NCI-H2227 (cell line): ENCODE results near the gene RUBCNL.

Experiments used
- DNase-seq: peaks from one replicate; lab custom pipeline; 2025; ENCODE audit not compliant: unreplicated experiment; lab: John Stamatoyannopoulos, UW

Gene RUBCNL

DNA sequence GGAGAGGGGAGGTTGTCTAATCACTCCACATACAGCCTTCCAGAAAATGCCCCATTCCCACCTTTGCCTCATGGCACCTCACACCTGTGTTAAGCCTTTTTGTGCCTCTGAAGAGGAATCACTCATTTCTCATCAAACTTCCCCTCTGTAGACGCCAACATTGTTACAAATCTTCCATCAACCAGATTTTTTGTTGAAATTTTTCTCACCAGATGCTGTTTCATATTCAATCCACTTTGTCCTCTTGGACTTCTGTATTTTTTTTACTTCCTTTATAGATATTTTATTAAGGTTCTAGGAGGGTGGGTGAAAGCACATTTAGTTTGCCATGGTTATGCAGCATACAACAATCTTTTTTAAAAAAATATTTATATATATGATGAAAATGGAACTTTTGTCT lies 74.0 kb downstream of the RUBCNL start:
- no peak for DNase-seq

- DNase-seq, result no peak
Measured at GRCh38 chr13:46311217-46311616, 75.8 kb downstream of the RUBCNL start.

DNA sequence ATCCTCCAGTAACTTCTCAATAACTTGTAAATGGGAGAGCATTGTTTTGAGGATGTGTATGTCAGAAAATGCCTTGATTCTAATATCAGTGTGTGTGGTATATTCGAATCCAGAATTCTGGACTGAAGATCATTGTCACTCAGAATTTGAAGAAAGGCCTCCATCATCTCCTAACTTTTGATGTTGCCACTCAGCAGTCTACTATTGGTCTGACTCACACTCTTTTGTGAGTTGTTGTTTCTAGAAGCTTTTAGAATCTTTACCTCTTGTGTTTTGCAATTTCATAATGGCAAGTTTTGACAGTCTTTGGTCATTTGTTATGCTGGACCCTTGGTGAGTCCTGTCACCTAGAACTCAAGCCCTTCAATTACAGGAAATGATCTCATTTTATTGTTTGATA lies 77.0 kb downstream of the RUBCNL start:
- DNase-seq, result no peak

DNA sequence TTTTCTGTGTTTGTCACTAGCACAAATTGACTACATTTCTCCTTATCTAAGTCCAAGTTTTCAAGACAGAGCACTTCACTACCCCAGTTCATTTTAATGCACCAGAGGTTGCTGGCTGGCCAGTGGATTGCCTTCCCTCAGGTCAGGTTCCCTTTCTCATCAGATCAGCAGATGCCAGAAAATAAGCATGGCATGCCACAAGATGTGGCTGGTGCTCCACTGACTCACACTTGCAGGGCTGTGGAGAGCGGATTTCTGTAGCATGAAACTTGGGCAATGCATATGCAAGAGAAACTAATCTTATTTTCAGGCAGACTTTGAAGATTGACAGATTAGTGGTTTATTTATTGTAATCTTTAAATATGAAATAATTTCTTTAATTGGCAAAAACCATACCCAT lies 79.5 kb downstream of the RUBCNL start:
- no peak for DNase-seq

- DNase-seq, result no peak
Measured at GRCh38 chr13:46304546-46304945, 82.5 kb downstream of the RUBCNL start.

- DNase-seq, result no peak
Measured at GRCh38 chr13:46303742-46304385, 83.2 kb downstream of the RUBCNL start.

- no peak for DNase-seq
Measured at GRCh38 chr13:46297361-46297811, 89.7 kb downstream of the RUBCNL start.

- DNase-seq, result no peak
Measured at GRCh38 chr13:46296921-46297320, 90.1 kb downstream of the RUBCNL start.

DNA sequence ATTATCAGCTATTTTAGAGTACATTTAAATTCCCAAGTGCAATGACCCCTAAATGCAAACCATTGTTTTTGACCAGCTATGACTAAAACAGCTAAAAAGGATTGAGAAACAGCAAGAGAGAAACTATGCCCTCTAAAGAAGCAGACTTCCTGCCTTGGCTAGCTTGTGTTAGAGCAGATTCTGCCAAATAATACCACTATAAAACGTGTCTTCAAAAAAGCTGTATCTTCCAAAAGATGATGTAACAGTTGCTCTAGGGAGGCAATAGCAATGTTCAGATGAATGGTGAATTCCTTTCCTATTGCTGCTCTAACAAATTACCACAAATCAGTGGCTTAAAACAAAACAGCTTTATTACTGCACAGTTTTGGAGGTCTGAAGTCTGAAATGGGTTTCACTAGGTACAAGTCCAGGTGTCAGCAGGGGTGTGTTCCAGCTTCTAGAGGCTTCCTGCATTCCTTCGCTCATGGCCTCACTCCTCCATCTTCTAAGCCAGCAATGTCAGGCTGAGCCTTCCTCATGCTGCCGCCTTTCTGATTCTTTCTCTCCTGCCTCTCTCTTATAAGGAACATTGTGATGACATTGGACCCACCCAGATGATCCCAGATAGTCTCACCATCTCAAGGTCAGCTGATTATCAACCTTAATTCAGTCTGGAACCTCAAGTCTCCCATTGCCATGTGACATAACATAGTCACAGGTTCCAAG lies 90.8 kb downstream of the RUBCNL start:
- DNase-seq, result no peak

DNA sequence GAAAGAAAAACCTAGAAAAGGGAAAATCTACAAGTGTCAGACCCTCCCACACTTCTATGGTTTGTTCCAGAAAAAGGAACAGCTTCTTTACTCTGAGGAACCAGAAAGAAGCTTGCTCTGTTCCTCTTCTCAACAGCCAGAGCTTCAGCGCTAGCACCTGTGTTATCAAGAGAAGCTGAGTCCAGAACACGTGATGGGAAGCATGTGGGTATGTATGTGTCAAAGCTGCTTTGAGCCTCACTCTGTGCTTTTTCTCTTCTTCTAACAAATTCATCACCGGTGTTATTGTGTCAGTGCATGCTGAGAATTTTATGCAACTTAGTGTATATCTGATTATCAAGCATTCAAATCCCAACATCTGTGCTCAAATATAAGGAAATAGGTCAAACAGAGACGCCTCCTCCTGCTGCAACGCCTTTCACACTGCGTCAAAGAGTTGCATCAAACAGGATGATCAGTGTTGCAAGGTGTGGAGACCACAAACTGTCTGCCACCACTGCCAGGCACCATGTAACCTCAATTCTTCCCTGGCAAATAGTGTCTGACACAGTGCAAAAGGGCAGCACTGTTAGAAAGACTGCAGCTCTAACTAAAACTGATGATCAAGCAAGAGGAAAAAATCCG lies 91.4 kb downstream of the RUBCNL start:
- DNase-seq, result no peak

GRCh38 chr13:46293436-46293835 lies 93.6 kb downstream of the RUBCNL start:
- no peak for DNase-seq
